Measurements from ENCODE around the gene ANKRD22.

GRCh38 chr10:88838766-88839350 lies 12.8 kb downstream of the ANKRD22 start:
- TF ChIP-seq TAF1 (IDR thresholded peaks at IDR 0.05; ENCODE audit: borderline replicate concordance, insufficient read depth, low read length), result no peak
- no peak for TF ChIP-seq FOXP2 (optimal IDR thresholded peaks at IDR 0.05; ENCODE audit: borderline replicate concordance, extremely low read depth, extremely low read length, insufficient read depth)

All from PFSK-1 (cell line).